GM12872 (cell line): Measurements from ENCODE around the gene HLA-DOB.
A peak's percentile ranks its signal among the peaks of the same experiment; 100 is the strongest.

Source experiments
- TF ChIP-seq, protein P1 (sequence below): IDR thresholded peaks from 3 replicates; pipeline ENCODE4 v1.5.1; 2011; ENCODE audit warnings: low read depth, mild to moderate bottlenecking, low read length, moderate library complexity; ENCODE audit not compliant: insufficient read depth

The HLA-DOB gene

DNA sequence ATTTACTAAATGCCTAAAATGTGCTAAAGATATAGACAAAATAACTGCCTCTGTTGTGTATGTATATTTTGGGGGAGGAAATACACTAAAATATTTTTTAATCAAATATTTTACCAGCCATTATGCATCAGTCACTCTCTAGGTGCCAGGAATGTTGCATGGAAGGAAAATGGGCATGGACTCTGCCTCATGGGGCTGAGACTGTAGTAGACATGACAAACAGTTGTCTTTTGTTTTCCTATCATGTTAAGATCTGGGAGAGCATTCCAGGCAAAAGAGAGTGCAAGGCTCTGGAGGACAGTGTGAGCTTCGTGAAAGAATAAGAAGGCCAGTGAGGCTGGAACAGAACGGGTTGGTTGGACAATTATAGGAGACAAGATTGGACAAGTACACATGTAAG is 26.5 kb downstream of the HLA-DOB start:
- TF ChIP-seq, protein P1, sequence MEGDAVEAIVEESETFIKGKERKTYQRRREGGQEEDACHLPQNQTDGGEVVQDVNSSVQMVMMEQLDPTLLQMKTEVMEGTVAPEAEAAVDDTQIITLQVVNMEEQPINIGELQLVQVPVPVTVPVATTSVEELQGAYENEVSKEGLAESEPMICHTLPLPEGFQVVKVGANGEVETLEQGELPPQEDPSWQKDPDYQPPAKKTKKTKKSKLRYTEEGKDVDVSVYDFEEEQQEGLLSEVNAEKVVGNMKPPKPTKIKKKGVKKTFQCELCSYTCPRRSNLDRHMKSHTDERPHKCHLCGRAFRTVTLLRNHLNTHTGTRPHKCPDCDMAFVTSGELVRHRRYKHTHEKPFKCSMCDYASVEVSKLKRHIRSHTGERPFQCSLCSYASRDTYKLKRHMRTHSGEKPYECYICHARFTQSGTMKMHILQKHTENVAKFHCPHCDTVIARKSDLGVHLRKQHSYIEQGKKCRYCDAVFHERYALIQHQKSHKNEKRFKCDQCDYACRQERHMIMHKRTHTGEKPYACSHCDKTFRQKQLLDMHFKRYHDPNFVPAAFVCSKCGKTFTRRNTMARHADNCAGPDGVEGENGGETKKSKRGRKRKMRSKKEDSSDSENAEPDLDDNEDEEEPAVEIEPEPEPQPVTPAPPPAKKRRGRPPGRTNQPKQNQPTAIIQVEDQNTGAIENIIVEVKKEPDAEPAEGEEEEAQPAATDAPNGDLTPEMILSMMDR = no peak

DNA sequence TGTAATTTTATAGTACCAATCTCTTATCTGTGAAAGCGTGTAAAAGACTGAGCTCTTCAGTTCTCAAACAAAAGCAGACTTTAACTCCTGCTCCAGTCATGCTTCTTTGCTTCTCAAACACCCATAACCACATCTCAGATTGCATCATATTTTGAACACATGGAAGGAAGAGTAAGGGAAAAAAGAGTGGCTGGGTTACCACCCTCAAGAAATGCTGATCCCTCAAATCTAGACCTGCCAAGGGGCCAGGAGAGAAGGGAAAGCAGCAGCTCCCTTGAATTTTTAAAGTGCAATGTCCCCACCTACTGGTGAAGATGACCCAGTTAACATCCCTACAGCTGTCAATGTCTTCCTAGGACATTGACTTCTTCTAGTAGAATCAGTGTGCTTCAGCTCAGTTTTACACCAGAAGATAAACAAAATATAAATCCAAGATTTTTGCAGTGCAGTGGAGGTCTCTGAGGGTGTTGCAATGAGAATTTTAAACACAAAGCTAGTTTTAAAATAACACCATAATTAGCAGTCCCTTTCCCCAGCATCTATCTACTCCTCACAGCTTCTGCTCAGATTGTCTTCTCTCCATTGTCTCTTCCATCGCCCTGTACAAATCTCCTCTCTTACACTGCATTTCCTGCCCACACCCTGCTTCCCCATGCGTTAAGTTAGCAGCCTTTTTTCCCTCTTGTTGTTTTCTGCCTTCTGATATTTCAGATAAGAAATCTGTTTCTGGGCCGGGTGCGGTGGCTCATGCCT is 30.8 kb downstream of the HLA-DOB start:
- TF ChIP-seq, protein P1 = peak; percentile 70

DNA sequence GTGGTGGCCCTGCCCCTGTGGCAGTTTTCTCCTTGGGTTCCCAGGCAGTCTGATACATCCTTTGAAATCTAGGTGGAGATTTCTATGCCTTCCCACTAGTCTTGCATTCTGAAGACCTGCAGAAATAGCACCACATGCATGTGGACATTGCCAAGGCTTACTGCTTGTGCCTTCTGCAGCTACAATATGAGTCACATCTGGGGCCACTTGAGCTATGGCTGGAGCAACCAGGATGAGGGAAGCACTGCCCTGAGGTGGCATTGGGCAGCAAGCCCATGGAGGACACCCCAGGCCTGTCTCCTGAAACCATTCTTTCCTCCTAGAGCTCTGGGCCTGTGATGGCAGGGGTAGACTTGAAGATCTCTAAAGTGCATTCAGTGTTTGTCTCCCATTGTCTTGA is 37.8 kb downstream of the HLA-DOB start:
- TF ChIP-seq, protein P1 = no peak

- TF ChIP-seq, protein P1 = no peak
These were observed 41.7 kb downstream of the HLA-DOB start for GRCh38 chr6:32775071-32775470.

- TF ChIP-seq, protein P1 = no peak
These were observed 42.4 kb downstream of the HLA-DOB start for GRCh38 chr6:32774426-32774825.

GRCh38 chr6:32772656-32773055 is 44.1 kb downstream of the HLA-DOB start:
- TF ChIP-seq, protein P1 = no peak

- TF ChIP-seq, protein P1 = no peak
These were observed 52.8 kb downstream of the HLA-DOB start for GRCh38 chr6:32764048-32764447.

DNA sequence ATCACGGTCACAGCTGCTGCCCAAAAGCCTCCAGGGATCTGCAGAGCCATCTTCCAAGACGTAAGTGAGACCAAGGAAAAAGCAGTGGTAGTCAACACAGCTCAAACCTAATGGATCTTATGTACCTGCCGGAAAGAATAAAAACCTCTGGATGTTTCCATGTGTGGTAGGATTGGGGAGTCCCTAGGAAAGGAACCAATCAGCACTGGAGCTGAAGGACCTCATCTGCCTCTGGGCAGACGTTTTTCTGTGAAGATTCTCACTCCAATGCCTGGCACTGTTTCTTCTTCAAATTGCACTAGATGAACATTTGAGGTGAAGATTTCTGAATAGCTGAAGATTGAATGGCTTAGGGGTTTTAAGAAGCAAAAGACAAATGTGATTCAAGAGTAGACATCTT is 53.4 kb downstream of the HLA-DOB start, which contains the start of gene HLA-DQB2:
Gene HLA-DQB2, minus strand, starts transcription at position 112 of the 400 bp plus-strand sequence. Its CDS starts 62 bp downstream, at position 50.
- TF ChIP-seq, protein P1 = no peak
